SK-N-SH treated with all-trans-retinoic acid at 6 μM for 48 hours (cell line): ENCODE measurements around the gene CRELD2.

ENCODE experiments used
- ATAC-seq: fragments of 200-7000 bp; cut with Tn5 transposase; 3 replicates; pipeline ENCODE4 v1.9.1; 2020; ENCODE audit warnings: mild to moderate bottlenecking, moderate library complexity
- CSDC2 ChIP-seq: fragments of 250-450 bp; sonication (Bioruptor Pico); IDR thresholded peaks from 2 replicates; pipeline ENCODE4 v1.5.0; 2020; ENCODE audit warnings: mild to moderate bottlenecking, moderate library complexity
- ESRRG ChIP-seq: fragments of 250-450 bp; sonication (Bioruptor Pico); IDR thresholded peaks from 2 replicates; pipeline ENCODE4 v1.6.1; 2021; ENCODE audit warnings: mild to moderate bottlenecking
- GLIS3 ChIP-seq: fragments of 250-450 bp; sonication (Bioruptor Pico); IDR thresholded peaks from 2 replicates; pipeline ENCODE4 v1.5.0; 2020; ENCODE audit warnings: mild to moderate bottlenecking, moderate library complexity
- ISL1 ChIP-seq: fragments of 250-450 bp; sonication (Bioruptor Pico); IDR thresholded peaks from 2 replicates; pipeline ENCODE4 v2.1.2; 2022; ENCODE audit warnings: mild to moderate bottlenecking, moderate library complexity
- OSR1 ChIP-seq: fragments of 250-450 bp; sonication (Bioruptor Pico); IDR thresholded peaks from 2 replicates; pipeline ENCODE4 v1.8.0; 2022; ENCODE audit warnings: moderate library complexity, mild to moderate bottlenecking, inconsistent platforms
- PPARA ChIP-seq: fragments of 250-450 bp; sonication (Bioruptor Pico); IDR thresholded peaks from 2 replicates; pipeline ENCODE4 v1.5.0; 2020; ENCODE audit warnings: mild to moderate bottlenecking, borderline replicate concordance
- RARB ChIP-seq: fragments of 250-450 bp; sonication (Bioruptor Pico); IDR thresholded peaks from 2 replicates; pipeline ENCODE4 v1.8.0; 2021; ENCODE audit warnings: mild to moderate bottlenecking, moderate library complexity
- SNAI2 ChIP-seq: fragments of 250-450 bp; sonication (Bioruptor Pico); IDR thresholded peaks from 2 replicates; pipeline ENCODE4 v1.5.0; 2020; ENCODE audit warnings: mild to moderate bottlenecking, moderate library complexity
- ZC3H10 ChIP-seq: fragments of 250-450 bp; sonication (Bioruptor Pico); IDR thresholded peaks from 2 replicates; pipeline ENCODE4 v1.5.1; 2021; ENCODE audit warnings: mild to moderate bottlenecking, moderate library complexity
- ZFP3 ChIP-seq: fragments of 250-450 bp; sonication (Bioruptor Pico); IDR thresholded peaks from 2 replicates; pipeline ENCODE4 v1.5.0; 2020; ENCODE audit warnings: mild to moderate bottlenecking, moderate library complexity
- ZFP30 ChIP-seq: fragments of 450-650 bp; formaldehyde crosslinking; IDR thresholded peaks from 2 replicates; pipeline ENCODE4 v1.5.0; 2022; ENCODE audit warnings: mild to moderate bottlenecking, moderate library complexity
- ZNF565 ChIP-seq: fragments of 450-650 bp; formaldehyde crosslinking; conservative IDR thresholded peaks from 2 replicates; pipeline ENCODE4 v1.5.0; 2020; ENCODE audit warnings: low read depth, mild to moderate bottlenecking, moderate library complexity
- ZNF70 ChIP-seq: fragments of 450-650 bp; formaldehyde crosslinking; IDR thresholded peaks from 2 replicates; pipeline ENCODE4 v1.5.0; 2020; ENCODE audit warnings: mild to moderate bottlenecking, moderate library complexity
- ZNF8 ChIP-seq: fragments of 450-650 bp; formaldehyde crosslinking; IDR thresholded peaks from 2 replicates; pipeline ENCODE4 v1.5.0; 2020; ENCODE audit warnings: mild to moderate bottlenecking, moderate library complexity
- TF ChIP-seq, protein P1 (sequence below): fragments of 250-450 bp; sonication (Bioruptor Pico); IDR thresholded peaks from 2 replicates; pipeline ENCODE4 v1.5.0; 2020; ENCODE audit warnings: mild to moderate bottlenecking, moderate library complexity
- TF ChIP-seq, protein P2 (sequence below): fragments of 250-450 bp; sonication (Bioruptor Pico); IDR thresholded peaks from 2 replicates; pipeline ENCODE4 v1.8.0; 2020; ENCODE audit warnings: mild to moderate bottlenecking, moderate library complexity, borderline replicate concordance
- TF ChIP-seq, protein P3 (sequence below): fragments of 250-450 bp; sonication (Bioruptor Pico); IDR thresholded peaks from 2 replicates; pipeline ENCODE4 v1.8.0; 2021; ENCODE audit warnings: low read depth, mild to moderate bottlenecking, moderate library complexity, borderline replicate concordance
- TF ChIP-seq, protein P4 (sequence below): fragments of 250-450 bp; sonication (Bioruptor Pico); IDR thresholded peaks from 2 replicates; pipeline ENCODE4 v1.5.1; 2020; ENCODE audit warnings: low read depth, mild to moderate bottlenecking, moderate library complexity

The CRELD2 gene

DNA sequence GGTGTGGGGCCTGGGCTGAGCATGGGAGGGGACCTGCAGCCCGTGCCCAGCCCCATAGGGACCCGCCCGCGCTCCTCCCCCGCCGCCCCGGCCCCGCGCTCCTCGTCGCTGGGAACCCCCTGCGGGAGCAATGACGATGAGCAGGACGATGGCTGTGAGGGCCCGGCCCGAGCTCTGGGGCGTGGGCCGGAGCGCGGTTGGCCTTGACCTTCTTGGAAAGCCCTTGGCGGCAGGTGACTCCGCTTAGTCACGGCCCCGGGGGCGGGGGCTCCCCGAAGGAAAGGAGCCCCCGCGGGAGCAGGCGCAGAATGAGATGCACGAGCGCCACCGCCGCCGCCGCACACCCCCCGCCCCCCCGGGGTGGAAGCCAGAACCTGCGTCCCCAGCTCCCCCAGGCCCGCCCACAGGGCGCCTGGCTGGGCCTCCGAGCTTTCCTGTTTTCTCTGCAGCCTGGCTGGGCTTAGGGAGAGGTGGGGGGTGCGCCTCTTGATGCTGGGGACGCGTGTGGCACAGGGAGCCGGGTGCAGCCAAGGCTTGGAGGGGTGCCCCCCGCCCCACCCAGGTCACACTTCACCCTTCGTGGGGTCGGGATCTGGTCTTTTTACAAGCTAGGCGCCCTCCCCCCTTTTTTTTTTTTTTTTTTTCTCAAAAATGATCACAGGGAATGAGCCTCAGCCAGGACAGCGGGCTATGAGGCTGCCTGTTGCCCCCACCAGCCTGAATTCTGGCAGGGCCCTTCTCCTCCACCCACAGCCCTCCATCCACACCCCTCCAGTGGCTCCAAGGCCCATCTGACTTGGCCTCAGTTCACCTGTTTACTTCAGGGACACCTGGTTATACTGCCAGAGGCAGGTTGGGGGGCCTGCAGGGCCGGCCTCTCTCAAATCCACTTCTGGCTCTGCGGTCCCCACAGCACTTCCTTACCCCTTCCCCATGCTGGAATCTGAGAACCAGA is 17.9 kb downstream of the CRELD2 start:
- TF ChIP-seq SNAI2 (CRISPR knock-in tag) (no peak), ZNF8 (CRISPR knock-in tag) (no peak), ESRRG (CRISPR knock-in tag) (no peak), GLIS3 (CRISPR knock-in tag) (no peak), RARB (CRISPR knock-in tag) (no peak), ZFP3 (CRISPR knock-in tag) (no peak)
- TF ChIP-seq, protein P1, sequence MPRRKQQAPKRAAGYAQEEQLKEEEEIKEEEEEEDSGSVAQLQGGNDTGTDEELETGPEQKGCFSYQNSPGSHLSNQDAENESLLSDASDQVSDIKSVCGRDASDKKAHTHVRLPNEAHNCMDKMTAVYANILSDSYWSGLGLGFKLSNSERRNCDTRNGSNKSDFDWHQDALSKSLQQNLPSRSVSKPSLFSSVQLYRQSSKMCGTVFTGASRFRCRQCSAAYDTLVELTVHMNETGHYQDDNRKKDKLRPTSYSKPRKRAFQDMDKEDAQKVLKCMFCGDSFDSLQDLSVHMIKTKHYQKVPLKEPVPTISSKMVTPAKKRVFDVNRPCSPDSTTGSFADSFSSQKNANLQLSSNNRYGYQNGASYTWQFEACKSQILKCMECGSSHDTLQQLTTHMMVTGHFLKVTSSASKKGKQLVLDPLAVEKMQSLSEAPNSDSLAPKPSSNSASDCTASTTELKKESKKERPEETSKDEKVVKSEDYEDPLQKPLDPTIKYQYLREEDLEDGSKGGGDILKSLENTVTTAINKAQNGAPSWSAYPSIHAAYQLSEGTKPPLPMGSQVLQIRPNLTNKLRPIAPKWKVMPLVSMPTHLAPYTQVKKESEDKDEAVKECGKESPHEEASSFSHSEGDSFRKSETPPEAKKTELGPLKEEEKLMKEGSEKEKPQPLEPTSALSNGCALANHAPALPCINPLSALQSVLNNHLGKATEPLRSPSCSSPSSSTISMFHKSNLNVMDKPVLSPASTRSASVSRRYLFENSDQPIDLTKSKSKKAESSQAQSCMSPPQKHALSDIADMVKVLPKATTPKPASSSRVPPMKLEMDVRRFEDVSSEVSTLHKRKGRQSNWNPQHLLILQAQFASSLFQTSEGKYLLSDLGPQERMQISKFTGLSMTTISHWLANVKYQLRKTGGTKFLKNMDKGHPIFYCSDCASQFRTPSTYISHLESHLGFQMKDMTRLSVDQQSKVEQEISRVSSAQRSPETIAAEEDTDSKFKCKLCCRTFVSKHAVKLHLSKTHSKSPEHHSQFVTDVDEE, result no peak
- TF ChIP-seq, protein P2, sequence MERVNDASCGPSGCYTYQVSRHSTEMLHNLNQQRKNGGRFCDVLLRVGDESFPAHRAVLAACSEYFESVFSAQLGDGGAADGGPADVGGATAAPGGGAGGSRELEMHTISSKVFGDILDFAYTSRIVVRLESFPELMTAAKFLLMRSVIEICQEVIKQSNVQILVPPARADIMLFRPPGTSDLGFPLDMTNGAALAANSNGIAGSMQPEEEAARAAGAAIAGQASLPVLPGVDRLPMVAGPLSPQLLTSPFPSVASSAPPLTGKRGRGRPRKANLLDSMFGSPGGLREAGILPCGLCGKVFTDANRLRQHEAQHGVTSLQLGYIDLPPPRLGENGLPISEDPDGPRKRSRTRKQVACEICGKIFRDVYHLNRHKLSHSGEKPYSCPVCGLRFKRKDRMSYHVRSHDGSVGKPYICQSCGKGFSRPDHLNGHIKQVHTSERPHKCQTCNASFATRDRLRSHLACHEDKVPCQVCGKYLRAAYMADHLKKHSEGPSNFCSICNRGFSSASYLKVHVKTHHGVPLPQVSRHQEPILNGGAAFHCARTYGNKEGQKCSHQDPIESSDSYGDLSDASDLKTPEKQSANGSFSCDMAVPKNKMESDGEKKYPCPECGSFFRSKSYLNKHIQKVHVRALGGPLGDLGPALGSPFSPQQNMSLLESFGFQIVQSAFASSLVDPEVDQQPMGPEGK, result peak; percentile 96; the same call in 1 of the 2 replicates
- peak; percentile 70 for ATAC-seq

DNA sequence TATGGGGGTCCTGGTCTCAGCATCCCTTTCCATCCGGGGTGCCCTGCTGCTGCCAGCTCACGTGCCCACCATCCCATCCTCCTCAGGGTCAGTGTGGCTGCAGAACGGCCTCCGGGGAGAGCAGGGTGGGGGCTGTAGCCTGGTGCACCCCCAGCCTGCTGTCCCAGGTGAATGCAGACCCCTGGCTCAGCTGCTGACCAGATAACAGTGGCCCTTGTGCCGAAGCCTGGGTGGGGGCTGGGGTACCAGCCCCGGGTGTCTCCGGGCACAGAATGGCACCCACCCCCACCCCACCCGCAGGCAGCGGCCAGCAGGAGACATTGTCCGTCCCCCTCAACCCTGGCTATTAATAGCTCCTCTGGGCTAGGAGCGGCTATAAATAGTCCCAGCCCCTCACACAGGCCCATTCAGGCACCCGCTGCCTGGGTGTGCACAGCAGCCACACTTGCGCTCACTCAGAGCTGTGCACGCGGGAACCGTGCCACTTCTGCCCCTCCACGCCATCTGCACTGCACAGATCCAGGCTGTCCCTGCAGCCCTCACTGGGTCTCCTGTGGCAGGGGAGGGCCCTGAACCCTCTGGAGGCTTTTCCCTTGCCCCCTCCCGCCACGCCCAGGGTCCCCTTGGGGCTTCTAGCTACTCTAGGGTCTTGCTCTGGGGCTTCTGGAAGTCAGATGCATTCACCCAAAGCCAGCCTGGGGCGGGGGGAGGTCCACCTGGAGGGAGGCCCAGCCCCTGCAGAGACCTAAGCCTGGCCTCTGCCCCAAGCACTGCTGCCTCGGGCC is 18.7 kb downstream of the CRELD2 start:
- no peak for ATAC-seq
- TF ChIP-seq, protein P3, sequence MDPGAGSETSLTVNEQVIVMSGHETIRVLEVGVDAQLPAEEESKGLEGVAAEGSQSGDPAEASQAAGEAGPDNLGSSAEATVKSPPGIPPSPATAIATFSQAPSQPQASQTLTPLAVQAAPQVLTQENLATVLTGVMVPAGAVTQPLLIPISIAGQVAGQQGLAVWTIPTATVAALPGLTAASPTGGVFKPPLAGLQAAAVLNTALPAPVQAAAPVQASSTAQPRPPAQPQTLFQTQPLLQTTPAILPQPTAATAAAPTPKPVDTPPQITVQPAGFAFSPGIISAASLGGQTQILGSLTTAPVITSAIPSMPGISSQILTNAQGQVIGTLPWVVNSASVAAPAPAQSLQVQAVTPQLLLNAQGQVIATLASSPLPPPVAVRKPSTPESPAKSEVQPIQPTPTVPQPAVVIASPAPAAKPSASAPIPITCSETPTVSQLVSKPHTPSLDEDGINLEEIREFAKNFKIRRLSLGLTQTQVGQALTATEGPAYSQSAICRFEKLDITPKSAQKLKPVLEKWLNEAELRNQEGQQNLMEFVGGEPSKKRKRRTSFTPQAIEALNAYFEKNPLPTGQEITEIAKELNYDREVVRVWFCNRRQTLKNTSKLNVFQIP (CRISPR knock-in tag), result no peak
- TF ChIP-seq CSDC2 (CRISPR knock-in tag) (no peak), PPARA (no peak), GLIS3 (CRISPR knock-in tag) (no peak), ZNF70 (CRISPR knock-in tag) (no peak)
- TF ChIP-seq, protein P2, result no peak

DNA sequence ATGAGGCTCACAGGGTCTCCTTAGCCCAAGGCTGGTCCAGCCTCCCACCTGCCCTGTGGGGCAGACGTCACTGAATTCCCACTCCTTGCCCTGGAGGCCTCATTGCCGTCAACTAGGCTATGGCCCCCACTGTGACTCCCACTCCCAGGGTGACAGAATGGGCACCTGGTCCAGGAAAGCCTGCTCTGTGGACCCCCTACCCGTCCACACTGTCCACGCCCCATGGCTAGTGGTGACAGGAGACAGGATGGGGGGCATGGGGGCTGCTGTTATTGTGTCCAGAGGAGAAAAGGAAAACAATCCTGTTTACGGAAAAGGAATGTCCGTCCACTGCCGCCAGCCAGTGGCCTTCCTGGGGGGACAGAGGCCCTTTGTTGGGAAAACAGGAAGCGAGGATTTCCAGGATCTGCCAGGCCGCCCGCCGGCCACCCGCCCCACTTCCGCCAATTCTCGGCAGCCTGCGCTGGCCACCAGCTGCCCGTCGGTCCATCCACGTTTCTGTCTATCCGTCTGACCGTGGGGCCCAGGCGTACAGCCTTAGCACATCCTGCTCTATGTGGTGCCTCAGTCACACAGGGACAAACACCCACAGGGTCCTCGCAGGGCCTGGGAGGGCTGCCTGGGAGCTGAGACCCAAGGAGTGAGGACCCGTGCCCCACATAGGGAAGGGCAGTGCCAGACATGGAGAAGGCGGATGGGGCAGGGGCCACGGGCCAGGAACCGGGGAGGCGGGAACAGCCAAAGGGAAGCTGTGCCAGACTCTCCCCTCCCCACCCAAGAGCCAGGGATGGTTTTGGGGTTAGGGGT is 19.5 kb downstream of the CRELD2 start:
- ATAC-seq, result no peak
- no peak for TF ChIP-seq PPARA
- TF ChIP-seq ISL1 (CRISPR knock-in tag), result no peak
- no peak for TF ChIP-seq ZNF70 (CRISPR knock-in tag)
- TF ChIP-seq ZC3H10 (CRISPR knock-in tag), result no peak
- no peak for TF ChIP-seq ZNF565 (CRISPR knock-in tag)
- TF ChIP-seq RARB (CRISPR knock-in tag), result no peak
- no peak for TF ChIP-seq OSR1 (CRISPR knock-in tag)
- TF ChIP-seq, protein P1, result no peak
- no peak for TF ChIP-seq ZFP30 (CRISPR knock-in tag)
- no peak for TF ChIP-seq ZFP3 (CRISPR knock-in tag)
- TF ChIP-seq, protein P3 (CRISPR knock-in tag), result no peak
- TF ChIP-seq GLIS3 (CRISPR knock-in tag), result no peak
- TF ChIP-seq, protein P4, sequence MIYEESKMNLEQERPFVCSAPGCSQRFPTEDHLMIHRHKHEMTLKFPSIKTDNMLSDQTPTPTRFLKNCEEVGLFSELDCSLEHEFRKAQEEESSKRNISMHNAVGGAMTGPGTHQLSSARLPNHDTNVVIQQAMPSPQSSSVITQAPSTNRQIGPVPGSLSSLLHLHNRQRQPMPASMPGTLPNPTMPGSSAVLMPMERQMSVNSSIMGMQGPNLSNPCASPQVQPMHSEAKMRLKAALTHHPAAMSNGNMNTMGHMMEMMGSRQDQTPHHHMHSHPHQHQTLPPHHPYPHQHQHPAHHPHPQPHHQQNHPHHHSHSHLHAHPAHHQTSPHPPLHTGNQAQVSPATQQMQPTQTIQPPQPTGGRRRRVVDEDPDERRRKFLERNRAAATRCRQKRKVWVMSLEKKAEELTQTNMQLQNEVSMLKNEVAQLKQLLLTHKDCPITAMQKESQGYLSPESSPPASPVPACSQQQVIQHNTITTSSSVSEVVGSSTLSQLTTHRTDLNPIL (CRISPR knock-in tag), result no peak
